Epithelial cell of proximal tubule (primary cell): Measurements from ENCODE around the gene GPC5. TPM values are rescaled to one million over a fixed set of nuclear protein-coding genes. Genes with fewer than 3 reads are reported as not detected.

Source experiments
- DNase-seq: peaks from one replicate; pipeline ENCODE4 v3.0.0-alpha.2; 2011; ENCODE audit warnings: low read depth
- H3K4me3 ChIP-seq: 2 replicates; pipeline ENCODE4 v1.5.1; 2011; ENCODE audit warnings: low read depth, mild to moderate bottlenecking, low read length
- total RNA-seq: library from RNA; depleted of rRNA; stranded (reverse); fragments of >200 nt; gene quantifications from 2 replicates; pipeline ENCODE4 v1.2.3, GENCODE V29; 2015
- TF ChIP-seq, protein P1 (sequence below): conservative IDR thresholded peaks from 2 replicates; pipeline ENCODE4 v1.5.1; 2012; ENCODE audit warnings: low read depth, mild to moderate bottlenecking, low read length

GPC5 gene
- total RNA-seq, 1 donor from 2014 or later: not detected

DNA sequence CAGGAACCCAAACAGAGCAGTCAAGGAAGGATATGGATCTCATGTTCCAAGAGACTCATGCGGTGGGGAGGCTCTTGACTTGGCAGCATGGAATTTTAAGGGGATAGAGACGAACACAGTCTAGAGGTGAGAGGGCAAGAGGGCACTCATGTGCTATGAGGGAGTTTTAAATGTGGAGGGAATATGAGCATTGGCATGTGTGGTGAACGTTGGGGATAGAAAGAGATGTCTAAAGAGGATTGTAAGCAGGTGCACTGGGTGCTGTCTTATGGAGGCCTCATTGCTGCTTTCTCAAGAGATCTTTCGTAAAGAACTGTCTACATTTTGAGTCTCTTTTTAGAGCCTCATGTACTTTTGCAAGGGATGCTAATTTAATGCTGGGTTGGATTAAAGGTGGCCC, 1227.9 kb downstream of the GPC5 start:
- no peak overlapping the region for H3K4me3 ChIP-seq
- no peak for DNase-seq
- TF ChIP-seq, protein P1, sequence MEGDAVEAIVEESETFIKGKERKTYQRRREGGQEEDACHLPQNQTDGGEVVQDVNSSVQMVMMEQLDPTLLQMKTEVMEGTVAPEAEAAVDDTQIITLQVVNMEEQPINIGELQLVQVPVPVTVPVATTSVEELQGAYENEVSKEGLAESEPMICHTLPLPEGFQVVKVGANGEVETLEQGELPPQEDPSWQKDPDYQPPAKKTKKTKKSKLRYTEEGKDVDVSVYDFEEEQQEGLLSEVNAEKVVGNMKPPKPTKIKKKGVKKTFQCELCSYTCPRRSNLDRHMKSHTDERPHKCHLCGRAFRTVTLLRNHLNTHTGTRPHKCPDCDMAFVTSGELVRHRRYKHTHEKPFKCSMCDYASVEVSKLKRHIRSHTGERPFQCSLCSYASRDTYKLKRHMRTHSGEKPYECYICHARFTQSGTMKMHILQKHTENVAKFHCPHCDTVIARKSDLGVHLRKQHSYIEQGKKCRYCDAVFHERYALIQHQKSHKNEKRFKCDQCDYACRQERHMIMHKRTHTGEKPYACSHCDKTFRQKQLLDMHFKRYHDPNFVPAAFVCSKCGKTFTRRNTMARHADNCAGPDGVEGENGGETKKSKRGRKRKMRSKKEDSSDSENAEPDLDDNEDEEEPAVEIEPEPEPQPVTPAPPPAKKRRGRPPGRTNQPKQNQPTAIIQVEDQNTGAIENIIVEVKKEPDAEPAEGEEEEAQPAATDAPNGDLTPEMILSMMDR: no peak

DNA sequence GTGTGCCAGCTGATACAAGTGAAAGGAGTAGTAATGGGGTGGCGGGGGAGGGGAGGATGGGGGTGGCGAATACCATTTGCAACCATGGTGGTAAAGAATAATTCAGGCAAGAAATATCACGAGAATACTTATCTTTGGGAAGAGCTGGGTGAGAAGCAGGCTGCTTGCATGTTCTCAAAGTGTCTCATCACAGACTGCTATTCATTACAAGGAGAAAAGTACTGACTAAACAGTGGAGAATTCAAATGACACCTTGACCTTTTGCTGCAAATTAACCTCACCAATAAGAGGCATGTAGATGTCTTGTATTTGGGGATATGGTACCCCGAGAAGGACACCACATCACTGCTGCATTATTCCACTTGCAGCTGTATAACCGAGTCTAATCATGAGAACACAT, 1242.5 kb downstream of the GPC5 start:
- H3K4me3 ChIP-seq: no peak overlapping the region
- DNase-seq: peak; percentile 25
- TF ChIP-seq, protein P1: no peak

DNA sequence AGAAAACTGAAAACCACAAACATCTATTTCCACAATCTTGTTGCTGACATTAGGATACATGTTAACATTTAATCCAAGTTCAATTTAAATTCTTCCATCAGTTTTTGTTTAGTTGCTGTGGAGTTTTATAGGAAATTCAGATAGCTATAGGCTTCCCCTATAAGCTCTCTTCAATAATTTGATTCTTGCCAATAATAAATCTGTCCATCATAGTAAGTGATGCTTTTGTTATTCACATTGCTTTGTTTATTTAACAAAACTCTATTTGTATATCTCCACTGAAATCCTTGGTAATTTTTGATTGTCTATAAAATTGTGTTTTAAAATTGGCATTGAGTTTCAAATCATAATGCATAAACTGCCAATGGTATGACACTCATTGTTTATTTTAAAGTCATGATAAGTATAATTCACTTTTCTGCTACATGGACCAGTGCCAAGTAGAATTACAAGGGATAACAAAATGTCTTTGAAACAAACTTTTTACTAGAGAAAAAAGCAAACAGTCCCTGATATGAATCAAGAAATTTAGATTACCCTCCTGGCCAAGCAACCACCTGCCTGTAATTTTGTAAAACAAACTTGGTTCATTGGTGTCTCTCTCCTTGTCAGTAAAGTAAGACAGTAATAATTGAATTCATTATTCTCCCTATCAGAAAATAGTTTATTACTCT, 1250.9 kb downstream of the GPC5 start:
- H3K4me3 ChIP-seq: no peak overlapping the region
- TF ChIP-seq, protein P1: no peak
- DNase-seq: no peak

DNA sequence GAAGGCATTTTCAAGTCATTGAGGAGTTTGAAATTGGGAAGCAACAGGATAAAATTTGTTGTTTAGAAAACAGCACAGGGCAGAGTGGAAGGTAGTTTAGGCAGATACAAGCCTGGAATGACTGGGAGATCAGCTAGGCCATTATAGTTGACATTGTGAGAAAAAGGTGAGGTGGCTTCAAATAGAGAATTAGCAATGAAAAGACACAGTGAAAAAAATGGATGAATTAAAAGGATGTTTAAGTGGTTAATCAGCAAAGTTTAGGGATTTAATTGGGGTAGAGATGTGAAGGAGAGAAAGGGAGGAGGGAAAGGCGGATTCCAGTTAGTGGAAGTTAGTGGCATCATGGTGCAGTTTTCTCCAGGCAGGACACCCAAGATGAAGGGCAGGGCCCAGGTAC, 1257.7 kb downstream of the GPC5 start:
- H3K4me3 ChIP-seq: no peak overlapping the region
- no peak for DNase-seq
- TF ChIP-seq, protein P1: no peak

DNA sequence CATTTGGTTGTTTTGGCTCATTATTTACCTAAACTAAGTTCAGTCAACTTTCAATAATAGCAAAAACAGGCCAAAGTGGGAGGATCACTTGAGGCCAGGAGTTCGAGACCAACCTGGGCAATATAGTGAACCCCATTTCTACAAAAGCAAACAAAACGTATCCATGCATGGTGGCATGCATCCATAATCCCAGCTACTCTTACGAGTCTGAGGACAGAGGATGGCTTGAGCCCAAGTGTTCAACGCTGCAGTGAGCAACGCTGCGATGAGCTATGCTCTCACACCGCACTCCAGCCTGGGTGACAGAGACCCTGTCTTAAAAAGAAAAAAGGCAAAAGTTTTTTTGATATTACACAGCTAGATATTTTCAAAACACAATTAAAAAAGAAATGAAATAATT, 1258.2 kb downstream of the GPC5 start:
- no peak for DNase-seq
- no peak overlapping the region for H3K4me3 ChIP-seq
- TF ChIP-seq, protein P1: no peak

DNA sequence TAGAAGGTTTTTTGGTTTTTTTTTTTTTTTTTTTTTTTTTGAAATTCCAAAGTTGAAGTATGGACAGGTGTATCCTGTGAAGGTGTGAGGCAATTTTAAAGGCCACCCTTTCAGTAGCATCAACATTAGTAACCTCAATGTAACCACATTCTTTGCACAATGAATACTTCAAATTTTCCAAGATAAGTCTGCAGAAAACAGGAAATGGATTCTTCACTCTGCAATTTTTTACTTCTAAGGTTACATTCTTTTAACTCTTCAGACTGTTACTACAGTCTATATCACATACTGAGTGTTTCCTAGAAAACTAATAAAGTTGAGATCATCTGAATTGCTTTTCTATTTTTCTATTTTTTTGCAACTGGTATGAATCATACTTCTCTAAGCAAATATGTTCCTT, 1259.1 kb downstream of the GPC5 start:
- TF ChIP-seq, protein P1: no peak
- DNase-seq: no peak
- no peak overlapping the region for H3K4me3 ChIP-seq

DNA sequence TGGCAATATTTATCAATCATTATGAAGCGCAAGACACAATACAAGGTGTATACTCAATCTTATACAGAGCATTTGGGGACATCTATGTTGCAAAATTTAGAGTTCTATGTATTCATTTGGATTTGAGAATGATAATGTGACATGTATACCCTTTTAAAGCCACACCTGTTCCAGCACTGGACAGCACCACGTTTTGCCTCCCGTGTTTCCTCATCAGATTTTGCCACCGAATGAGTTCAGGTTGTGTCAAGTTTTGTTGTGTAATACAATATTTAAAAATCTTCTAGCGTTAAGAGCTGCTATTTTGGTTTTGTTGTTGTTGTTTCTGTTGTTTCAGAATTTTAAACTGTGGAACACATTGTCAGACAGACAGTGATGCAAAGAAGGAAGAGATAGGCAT, 1259.9 kb downstream of the GPC5 start:
- no peak overlapping the region for H3K4me3 ChIP-seq
- no peak for DNase-seq
- TF ChIP-seq, protein P1: no peak
